ENCODE data around the gene PHACTR3. TPM values are rescaled to one million over a fixed set of nuclear protein-coding genes. Genes with fewer than 3 reads are reported as not detected.

The PHACTR3 gene
- total and polyA plus RNA-seq, 4 donors, result 0.14 to 0.42 (median 0.17) TPM

DNA sequence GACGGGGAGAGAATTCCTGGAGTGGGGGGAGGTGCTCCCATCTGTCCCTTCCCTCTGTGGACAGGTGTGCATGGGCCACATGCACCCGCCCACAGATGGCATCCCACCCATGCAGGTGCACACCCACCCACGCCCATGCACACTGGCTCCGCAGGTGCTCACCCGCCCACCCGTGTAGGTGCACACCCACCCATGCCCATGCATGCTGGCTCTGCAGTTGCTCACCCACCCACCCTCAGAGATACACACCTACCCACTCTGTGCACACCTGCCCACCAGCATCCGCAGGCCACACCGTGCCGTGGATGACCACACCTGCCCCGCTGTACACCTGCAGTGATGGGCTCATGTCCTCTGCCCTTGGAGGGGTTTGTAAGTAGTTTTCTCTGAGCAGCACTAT, 132.0 kb downstream of the PHACTR3 start:
- no peaks in the 10 kb centered on the region for H3K36me3 ChIP-seq (ENCODE audit: control insufficient read depth in 4 of 4, insufficient read depth in 3 of 4, low read depth in 1 of 4, low read length in 3 of 4)
- TF ChIP-seq, protein P1, sequence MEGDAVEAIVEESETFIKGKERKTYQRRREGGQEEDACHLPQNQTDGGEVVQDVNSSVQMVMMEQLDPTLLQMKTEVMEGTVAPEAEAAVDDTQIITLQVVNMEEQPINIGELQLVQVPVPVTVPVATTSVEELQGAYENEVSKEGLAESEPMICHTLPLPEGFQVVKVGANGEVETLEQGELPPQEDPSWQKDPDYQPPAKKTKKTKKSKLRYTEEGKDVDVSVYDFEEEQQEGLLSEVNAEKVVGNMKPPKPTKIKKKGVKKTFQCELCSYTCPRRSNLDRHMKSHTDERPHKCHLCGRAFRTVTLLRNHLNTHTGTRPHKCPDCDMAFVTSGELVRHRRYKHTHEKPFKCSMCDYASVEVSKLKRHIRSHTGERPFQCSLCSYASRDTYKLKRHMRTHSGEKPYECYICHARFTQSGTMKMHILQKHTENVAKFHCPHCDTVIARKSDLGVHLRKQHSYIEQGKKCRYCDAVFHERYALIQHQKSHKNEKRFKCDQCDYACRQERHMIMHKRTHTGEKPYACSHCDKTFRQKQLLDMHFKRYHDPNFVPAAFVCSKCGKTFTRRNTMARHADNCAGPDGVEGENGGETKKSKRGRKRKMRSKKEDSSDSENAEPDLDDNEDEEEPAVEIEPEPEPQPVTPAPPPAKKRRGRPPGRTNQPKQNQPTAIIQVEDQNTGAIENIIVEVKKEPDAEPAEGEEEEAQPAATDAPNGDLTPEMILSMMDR (IDR thresholded peaks at IDR 0.05; ENCODE audit: low read depth, low read length, missing input control), result no peak
- no peak for TF ChIP-seq JUND (IDR thresholded peaks at IDR 0.05)
- TF ChIP-seq RAD21 (IDR thresholded peaks at IDR 0.05), result no peak
- TF ChIP-seq YY1 (IDR thresholded peaks at IDR 0.05), result no peak
- TF ChIP-seq, protein P2, sequence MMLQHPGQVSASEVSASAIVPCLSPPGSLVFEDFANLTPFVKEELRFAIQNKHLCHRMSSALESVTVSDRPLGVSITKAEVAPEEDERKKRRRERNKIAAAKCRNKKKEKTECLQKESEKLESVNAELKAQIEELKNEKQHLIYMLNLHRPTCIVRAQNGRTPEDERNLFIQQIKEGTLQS (IDR thresholded peaks at IDR 0.05), result no peak
- TF ChIP-seq SP1 (IDR thresholded peaks at IDR 0.05), result no peak
- TF ChIP-seq EGR1 (IDR thresholded peaks at IDR 0.05; ENCODE audit: low read depth in 2 of 2), result no peak
- no peak for TF ChIP-seq FOXA1 (IDR thresholded peaks at IDR 0.05)
- no peak for TF ChIP-seq HNF4A (conservative IDR thresholded peaks at IDR 0.05)
- TF ChIP-seq GABPA (IDR thresholded peaks at IDR 0.05 in 1 of 2, conservative IDR thresholded peaks at IDR 0.05 in 1 of 2), result no peak
- TF ChIP-seq TAF1 (conservative IDR thresholded peaks at IDR 0.05), result no peak
- TF ChIP-seq HNF4G (IDR thresholded peaks at IDR 0.05), result no peak
- no peak for TF ChIP-seq MAX (IDR thresholded peaks at IDR 0.05)
- no peak overlapping the region for H3K9ac ChIP-seq (ENCODE audit: low read depth in 1 of 2, low read length in 2 of 2)
- no peak overlapping the region for H3K27ac ChIP-seq (ENCODE audit: low read depth in 1 of 2, low read length in 2 of 2)
- DNase-seq (ENCODE audit: low spot score), result no peak
- H3K4me3 ChIP-seq (ENCODE audit: low read depth in 1 of 3, low read length in 3 of 3), result no peak overlapping the region
- peaks cover 0 to 4% (median 0%) of the 10 kb centered on the region in 4 donors for H3K27me3 ChIP-seq (ENCODE audit: control insufficient read depth in 4 of 4, insufficient read depth in 4 of 4, low read length in 3 of 4)
- 78% methylated on average over 10 of the region's 10 CpGs for WGBS
- no peaks in the 10 kb centered on the region for H3K4me1 ChIP-seq (ENCODE audit: control insufficient read depth in 4 of 4, insufficient read depth in 4 of 4, low read length in 3 of 4)
- no peaks in the 10 kb centered on the region for H3K9me3 ChIP-seq (ENCODE audit: control insufficient read depth in 4 of 4, low read length in 3 of 4)

GRCh38 chr20:59737073-59737666, 132.8 kb downstream of the PHACTR3 start:
- no peak overlapping the region for H3K9ac ChIP-seq (ENCODE audit: low read depth in 1 of 2, low read length in 2 of 2)
- 66% methylated on average over 16 of the region's 16 CpGs for WGBS
- no peak for TF ChIP-seq NR2F2 (IDR thresholded peaks at IDR 0.05)
- no peak for TF ChIP-seq HNF4A (conservative IDR thresholded peaks at IDR 0.05)
- no peak for TF ChIP-seq ZBTB33 (IDR thresholded peaks at IDR 0.05)
- no peak for TF ChIP-seq RXRA (IDR thresholded peaks at IDR 0.05)
- TF ChIP-seq, protein P1 (IDR thresholded peaks at IDR 0.05; ENCODE audit: low read depth, low read length, missing input control), result no peak
- H3K27ac ChIP-seq (ENCODE audit: low read depth in 1 of 2, low read length in 2 of 2), result no peak overlapping the region
- H3K4me3 ChIP-seq (ENCODE audit: low read depth in 1 of 3, low read length in 3 of 3), result no peak overlapping the region
- no peak for DNase-seq (ENCODE audit: low spot score)
- no peaks in the 10 kb centered on the region for H3K9me3 ChIP-seq (ENCODE audit: control insufficient read depth in 4 of 4, low read length in 3 of 4)
- peaks cover 0 to 5% (median 0%) of the 10 kb centered on the region in 4 donors for H3K27me3 ChIP-seq (ENCODE audit: control insufficient read depth in 4 of 4, insufficient read depth in 4 of 4, low read length in 3 of 4)
- H3K4me1 ChIP-seq (ENCODE audit: control insufficient read depth in 4 of 4, insufficient read depth in 4 of 4, low read length in 3 of 4), result no peaks in the 10 kb centered on the region
- no peaks in the 10 kb centered on the region for H3K36me3 ChIP-seq (ENCODE audit: control insufficient read depth in 4 of 4, insufficient read depth in 3 of 4, low read depth in 1 of 4, low read length in 3 of 4)

Data from liver (tissue), 9 donors.